ENCODE results near the gene TGM4. TPM values are rescaled to one million over a fixed set of nuclear protein-coding genes. Genes with fewer than 3 reads are reported as not detected.

TGM4 gene
- total RNA-seq (2022; extraction: Qiagen RNA extraction; ENCODE audit: low read depth): 0.10 to 0.20 TPM (median 0.17 TPM) in 5 replicates

GRCh38 chr3:44874308-44874707 lies at the start of gene TGM4:
Gene TGM4, plus strand, starts transcription at chr3:44874608. Its CDS starts 71 bp downstream, at chr3:44874679.

DNA sequence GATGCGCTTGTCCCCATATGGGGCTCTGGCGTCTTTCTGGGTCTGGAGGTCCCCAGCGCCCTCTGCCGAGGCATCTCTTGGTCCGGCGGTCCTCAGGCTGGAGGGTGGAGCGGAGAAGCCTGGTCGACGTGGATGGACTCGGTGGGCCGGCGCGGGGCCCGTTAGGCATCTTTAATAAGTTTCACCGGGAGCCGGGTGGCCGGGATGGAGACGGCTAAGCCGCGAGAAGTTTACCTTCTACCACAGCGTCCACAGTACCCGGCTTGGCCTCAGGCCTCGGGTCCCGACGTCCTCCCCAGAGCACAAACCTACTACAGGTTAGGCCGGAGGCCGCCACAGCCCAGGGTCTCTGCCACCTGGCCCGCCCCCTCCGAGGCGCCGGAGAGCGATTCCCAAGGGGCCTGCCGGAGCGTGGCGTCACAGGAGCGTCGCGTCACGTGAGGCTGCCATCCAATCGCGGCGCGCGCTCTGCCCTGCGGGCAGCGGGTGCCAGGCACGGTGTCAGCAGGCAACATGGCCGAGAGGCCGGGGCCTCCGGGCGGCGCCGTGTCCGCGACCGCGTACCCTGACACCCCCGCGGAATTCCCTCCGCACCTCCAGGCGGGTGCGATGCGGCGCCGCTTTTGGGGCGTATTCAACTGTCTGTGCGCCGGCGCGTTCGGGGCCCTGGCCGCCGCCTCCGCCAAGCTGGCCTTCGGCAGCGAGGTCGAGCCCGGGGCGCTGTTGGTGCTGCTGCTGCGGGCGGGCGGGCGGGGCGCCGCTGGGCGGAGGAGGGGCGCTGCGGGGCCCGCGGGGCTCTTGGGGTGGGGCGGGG lies 12.8 kb upstream of the TGM4 start, which contains the start of gene TMEM42:
TMEM42 (plus strand) TSS at position 501 of the 814 bp plus-strand sequence; CDS start at position 514, 13 bp downstream.

Other genes starting within 250 kb of the TGM4 start
- 1.1 to 2.3 TPM (median 1.8 TPM) in 5 replicates for gene ZNF197, start 249.6 kb upstream of the TGM4 start, total RNA-seq (2022; extraction: Qiagen RNA extraction; ENCODE audit: low read depth)
- gene ZNF35, start 225.9 kb upstream of the TGM4 start, total RNA-seq (2022; extraction: Qiagen RNA extraction; ENCODE audit: low read depth): 6.1 to 7.0 TPM (median 6.5 TPM) in 5 replicates
- 1.3 to 1.9 TPM (median 1.6 TPM) in 5 replicates for gene ZNF502, start 161.9 kb upstream of the TGM4 start, total RNA-seq (2022; extraction: Qiagen RNA extraction; ENCODE audit: low read depth)
- not detected in 5 replicates for gene ZNF501, start 145.0 kb upstream of the TGM4 start, total RNA-seq (2022; extraction: Qiagen RNA extraction; ENCODE audit: low read depth)
- 10.7 to 17.8 TPM (median 16.8 TPM) in 5 replicates for gene KIAA1143, start 113.0 kb upstream of the TGM4 start, total RNA-seq (2022; extraction: Qiagen RNA extraction; ENCODE audit: low read depth)
- gene KIF15, start 112.8 kb upstream of the TGM4 start, total RNA-seq (2022; extraction: Qiagen RNA extraction; ENCODE audit: low read depth): 7.8 to 10.0 TPM (median 9.2 TPM) in 5 replicates
- 7.3 to 11.4 TPM (median 10.5 TPM) in 5 replicates for gene TMEM42, start 12.7 kb upstream of the TGM4 start, total RNA-seq (2022; extraction: Qiagen RNA extraction; ENCODE audit: low read depth)
- 34.7 to 46.8 TPM (median 43.0 TPM) in 5 replicates for gene ZDHHC3, start 101.6 kb downstream of the TGM4 start, total RNA-seq (2022; extraction: Qiagen RNA extraction; ENCODE audit: low read depth)
- gene EXOSC7, start 101.6 kb downstream of the TGM4 start, total RNA-seq (2022; extraction: Qiagen RNA extraction; ENCODE audit: low read depth): 42.9 to 49.4 TPM (median 44.5 TPM) in 5 replicates
- gene CLEC3B, start 151.7 kb downstream of the TGM4 start, total RNA-seq (2022; extraction: Qiagen RNA extraction; ENCODE audit: low read depth): 0.27 TPM in 1 of 5 replicates, not detected in the others